Testis (tissue), 5 donors: ENCODE results near the gene SF3B3. TPM values are rescaled to one million over a fixed set of nuclear protein-coding genes. Genes with fewer than 3 reads are reported as not detected.

Source experiments
- DNase-seq: peaks from one replicate; pipeline ENCODE4 v3.0.0-alpha.2; 2019
- H3K27ac ChIP-seq, 2 donors: fragments of 200-600 bp; sonication (generic); one replicate each; pipeline ENCODE4 v1.5.1; 2019
- H3K27me3 ChIP-seq: fragments of 200-600 bp; sonication (generic); one replicate; pipeline ENCODE4 v1.5.1; 2019
- H3K36me3 ChIP-seq: fragments of 200-600 bp; sonication (generic); one replicate; pipeline ENCODE4 v1.5.1; 2017; ENCODE audit warnings: low read depth; ENCODE audit errors: missing control alignments
- H3K4me1 ChIP-seq: fragments of 200-600 bp; sonication (generic); one replicate; pipeline ENCODE4 v1.5.1; 2019
- H3K4me3 ChIP-seq, 2 donors: fragments of 200-600 bp; sonication (generic); one replicate each; pipeline ENCODE4 v1.5.1; 2017 to 2019
- H3K9me3 ChIP-seq: fragments of 200-600 bp; sonication (generic); one replicate; pipeline ENCODE4 v1.5.1; 2017
- CTCF ChIP-seq, 3 experiments: fragments of 450-650 bp in 2 of 3; fragments of 200-600 bp in 1 of 3; sonication (generic) in 1 of 3; IDR thresholded peaks; one replicate each; pipeline ENCODE4 v1.5.1; 2016 to 2019; ENCODE audit warnings: antibody characterized with exemption in 3 of 3, mild to moderate bottlenecking in 2 of 3, moderate library complexity in 1 of 3
- POLR2A ChIP-seq: fragments of 450-650 bp; IDR thresholded peaks from one replicate; pipeline ENCODE4 v1.6.1; 2017; ENCODE audit warnings: antibody characterized with exemption, mild to moderate bottlenecking, moderate library complexity
- WGBS, 2 donors: methylation state at CpG; one replicate each; pipeline ENCODE4 v1.1.5; 2018; 5-methylcytosine and 5-hydroxymethylcytosine counted together
- intact Hi-C: fragments of 100-400 bp; cut with DNase I; formaldehyde crosslinking; loops from one replicate; pipeline ENCODE4 v1.15.1; 2023; ENCODE audit warnings: low total_unique reads
- long read RNA-seq, 2 donors: transcript quantifications; one replicate each; lab custom pipeline, GENCODE V29; 2026
- polyA plus RNA-seq: library from polyadenylated mRNA; stranded (reverse); fragments of 350-450 nt; fragmentation: Illumina TruSeq; extraction: RNeasy Lipid Tissue Mini Kit (QIAGEN cat#74804); gene quantifications from one replicate; pipeline ENCODE4 v1.2.3, GENCODE V29; 2014; ENCODE audit warnings: low read depth, low replicate concordance; ENCODE audit not compliant: insufficient read depth
- total RNA-seq, 2 donors: library from RNA; depleted of rRNA; stranded (reverse); fragments of >200 nt; gene quantifications; one replicate each; pipeline ENCODE4 v1.2.3, GENCODE V29; 2016

The SF3B3 gene
- 100 to 1,000 TPM; 143 to 181 TPM for total RNA-seq
- 134 TPM for polyA plus RNA-seq
- long read RNA-seq, donor 1, full-length matches to known transcripts, result 20 of 71 reads
- long read RNA-seq, donor 1, partial matches to known transcripts, result 51 of 71 reads
- long read RNA-seq, donor 1, other reads (novel, unspliced or antisense), result 0 of 71 reads
- long read RNA-seq, donor 2, full-length matches to known transcripts, result 13 of 35 reads
- long read RNA-seq, donor 2, partial matches to known transcripts, result 22 of 35 reads
- long read RNA-seq, donor 2, other reads (novel, unspliced or antisense), result 0 of 35 reads

- H3K9me3 ChIP-seq, result no peaks in the 10 kb centered on the region
- no peaks in the 10 kb centered on the region for H3K36me3 ChIP-seq
- peak within 1 kb of the TSS; percentile 87 to 95 for H3K27ac ChIP-seq
- H3K4me3 ChIP-seq, result peak within 1 kb of the TSS; percentile 78 to 98
- TF ChIP-seq POLR2A, result no peak
- no peak for TF ChIP-seq CTCF (IDR thresholded peaks at IDR 0.05)
- no peaks in the 10 kb centered on the region for H3K27me3 ChIP-seq
- peak; percentile 81 for DNase-seq
- peaks cover 8% of the 10 kb centered on the region for H3K4me1 ChIP-seq
- WGBS, 2 donors, result 0 to 1% methylated on average over 29 to 32 of the region's 32 CpGs
- intact Hi-C loops, result loop anchor here (10.0 kb wide), 1 partner anchor 131 kb away; no protein-coding TSS in a partner anchor
Observed at GRCh38 chr16:70523743-70524398, at the start of gene SF3B3. SF3B3 (plus strand) TSS chr16:70523816; CDS start chr16:70526657, 2,841 bp downstream.

- intact Hi-C loops, result no loop called here
- no peaks in the 10 kb centered on the region for H3K9me3 ChIP-seq
- H3K36me3 ChIP-seq, result no peaks in the 10 kb centered on the region
- H3K27me3 ChIP-seq, result no peaks in the 10 kb centered on the region
- H3K27ac ChIP-seq, result no peak overlapping the region
- 91 to 95% methylated on average over 8 to 12 of the region's 22 CpGs for WGBS, 2 donors
- no peaks in the 10 kb centered on the region for H3K4me1 ChIP-seq
- no peak overlapping the region for H3K4me3 ChIP-seq
- TF ChIP-seq POLR2A (no peak), CTCF (IDR thresholded peaks at IDR 0.05) (no peak)
- DNase-seq, result no peak
Observed at GRCh38 chr16:70474320-70475053, 49.1 kb upstream of the SF3B3 start.

- DNase-seq, result no peak
- Histone ChIP-seq H3K27me3 (no peaks in the 10 kb centered on the region), H3K9me3 (no peaks in the 10 kb centered on the region), H3K4me1 (no peaks in the 10 kb centered on the region), H3K36me3 (no peaks in the 10 kb centered on the region), H3K4me3 (no peak overlapping the region), H3K27ac (no peak overlapping the region)
- intact Hi-C loops, result no loop called here
- whole genome bisulfite sequencing, 2 donors, result 89% methylated on average over 8 to 24 of the region's 24 CpGs
- TF ChIP-seq CTCF (IDR thresholded peaks at IDR 0.05) (no peak), POLR2A (no peak)
Observed at GRCh38 chr16:70475054-70475871, 48.4 kb upstream of the SF3B3 start.

GRCh38 chr16:70476272-70477020 lies 47.2 kb upstream of the SF3B3 start:
- no peak for DNase-seq
- Histone ChIP-seq H3K27ac (no peak overlapping the region), H3K4me1 (no peaks in the 10 kb centered on the region), H3K36me3 (no peaks in the 10 kb centered on the region), H3K27me3 (no peaks in the 10 kb centered on the region), H3K4me3 (no peak overlapping the region), H3K9me3 (no peaks in the 10 kb centered on the region)
- WGBS, 2 donors, result 90 to 93% methylated on average over 11 to 13 of the region's 13 CpGs
- TF ChIP-seq CTCF (IDR thresholded peaks at IDR 0.05) (no peak), POLR2A (no peak)
- intact Hi-C loops, result no loop called here
